IPS-18a (cell line): ENCODE measurements around the gene FYCO1.

Experiments
- H3K27ac ChIP-seq: one replicate; pipeline ENCODE4 v1.5.1; 2013; ENCODE audit warnings: low read length
- H3K27me3 ChIP-seq: one replicate; pipeline ENCODE4 v1.6.1; 2013; ENCODE audit warnings: mild to moderate bottlenecking, low read length; ENCODE audit not compliant: control insufficient read depth, insufficient read depth
- H3K36me3 ChIP-seq: one replicate; pipeline ENCODE4 v1.6.1; 2013; ENCODE audit warnings: low read depth, low read length; ENCODE audit not compliant: control insufficient read depth
- H3K4me1 ChIP-seq: one replicate; pipeline ENCODE4 v1.6.1; 2013; ENCODE audit warnings: low read depth, low read length; ENCODE audit not compliant: control insufficient read depth
- H3K4me3 ChIP-seq: one replicate; pipeline ENCODE4 v1.5.1; 2013; ENCODE audit warnings: low read length
- H3K9ac ChIP-seq: one replicate; pipeline ENCODE4 v1.6.1; 2013; ENCODE audit warnings: mild to moderate bottlenecking, low read length, moderate library complexity
- H3K9me3 ChIP-seq: one replicate; pipeline ENCODE4 v1.6.1; 2013; ENCODE audit warnings: low read depth, low read length; ENCODE audit not compliant: control insufficient read depth

The FYCO1 gene

DNA sequence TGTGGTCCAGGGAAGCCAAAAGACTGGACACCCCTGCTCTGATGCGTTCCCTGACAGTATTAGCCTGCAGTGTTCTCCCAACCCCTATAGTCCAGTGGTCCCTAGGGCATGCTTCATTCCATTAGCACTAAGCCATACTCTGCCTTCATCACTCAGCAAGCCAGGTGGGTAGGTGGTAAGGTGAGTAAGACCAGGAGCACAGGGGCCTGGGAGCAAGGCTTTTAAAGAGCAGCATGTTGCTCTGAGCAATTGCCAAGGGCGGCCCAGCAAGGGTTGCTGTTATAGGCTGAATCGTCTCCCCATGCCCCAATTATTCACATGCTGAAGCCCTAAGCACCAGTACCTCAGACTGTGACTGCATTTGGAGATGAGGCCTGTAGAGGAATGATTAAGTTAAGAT, 41.3 kb downstream of the FYCO1 start:
- Histone ChIP-seq H3K4me3 (no peak overlapping the region), H3K36me3 (peaks cover 84% of the 10 kb centered on the region), H3K27ac (no peak overlapping the region), H3K27me3 (no peaks in the 10 kb centered on the region), H3K9ac (no peak overlapping the region), H3K9me3 (no peaks in the 10 kb centered on the region), H3K4me1 (no peaks in the 10 kb centered on the region)

DNA sequence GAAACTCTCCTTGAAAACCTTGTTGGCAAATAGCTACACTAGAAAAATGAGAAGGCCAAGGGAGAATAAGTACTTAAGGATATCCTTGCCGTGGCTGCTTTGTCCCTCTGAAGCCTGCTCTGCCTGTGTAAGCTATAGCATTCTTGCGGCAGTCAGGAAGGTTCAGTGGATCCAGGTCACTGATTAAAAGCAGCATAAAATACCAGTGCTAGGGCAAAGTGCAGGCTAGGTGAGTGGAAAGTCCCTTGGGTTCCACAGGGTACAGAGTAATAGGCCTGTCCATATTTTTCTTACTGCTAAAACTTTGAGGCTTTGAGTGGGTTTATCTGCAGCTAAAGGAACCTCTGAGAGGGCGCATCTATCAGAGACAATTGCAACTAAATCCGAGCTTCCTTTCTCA, 42.1 kb downstream of the FYCO1 start:
- H3K27me3 ChIP-seq: no peaks in the 10 kb centered on the region
- peaks cover 82% of the 10 kb centered on the region for H3K36me3 ChIP-seq
- H3K4me3 ChIP-seq: no peak overlapping the region
- H3K9me3 ChIP-seq: no peaks in the 10 kb centered on the region
- no peaks in the 10 kb centered on the region for H3K4me1 ChIP-seq
- H3K27ac ChIP-seq: no peak overlapping the region
- no peak overlapping the region for H3K9ac ChIP-seq

DNA sequence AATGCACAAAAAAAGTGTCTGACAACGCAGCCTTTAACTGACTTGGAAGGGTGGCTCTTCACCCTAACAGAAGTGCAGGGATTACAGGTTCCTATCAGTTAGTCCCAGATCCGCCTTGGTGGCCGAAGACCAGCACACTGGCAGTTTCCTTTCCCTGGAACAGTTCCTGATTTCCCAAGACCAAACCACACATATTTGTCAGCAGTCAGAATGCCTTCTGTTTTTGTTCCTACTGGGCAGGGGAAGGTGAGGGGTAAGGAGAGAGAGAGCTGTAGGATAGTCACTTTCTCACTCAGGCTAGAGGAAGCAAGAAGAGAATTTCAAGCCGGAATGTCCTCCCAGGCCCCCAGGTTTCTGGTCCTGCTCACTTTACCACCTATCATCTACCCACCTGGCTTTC, 43.2 kb downstream of the FYCO1 start:
- H3K4me1 ChIP-seq: no peaks in the 10 kb centered on the region
- no peak overlapping the region for H3K27ac ChIP-seq
- no peak overlapping the region for H3K4me3 ChIP-seq
- H3K36me3 ChIP-seq: peaks cover 80% of the 10 kb centered on the region
- no peaks in the 10 kb centered on the region for H3K9me3 ChIP-seq
- no peak overlapping the region for H3K9ac ChIP-seq
- no peaks in the 10 kb centered on the region for H3K27me3 ChIP-seq

DNA sequence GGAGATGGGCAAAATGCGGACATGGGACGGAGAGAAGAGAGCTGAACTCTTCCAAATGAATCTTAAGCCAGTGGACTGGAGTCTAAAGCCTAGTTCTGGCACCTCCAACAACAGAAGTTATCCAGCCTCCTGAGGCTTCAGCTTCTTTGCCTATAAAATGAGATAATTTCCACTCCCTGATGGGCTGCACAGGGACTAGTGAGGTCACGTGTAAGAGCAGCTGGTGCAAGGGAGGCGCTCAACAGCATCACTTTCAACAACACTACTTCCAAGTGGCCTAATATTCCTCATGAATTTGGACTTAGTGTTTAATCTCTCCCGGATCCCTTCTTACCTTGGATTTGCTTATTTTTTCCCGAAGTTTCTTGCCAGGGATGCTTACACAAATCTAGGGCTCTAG, 43.7 kb downstream of the FYCO1 start:
- Histone ChIP-seq H3K9ac (no peak overlapping the region), H3K27ac (no peak overlapping the region), H3K27me3 (no peaks in the 10 kb centered on the region), H3K4me1 (no peaks in the 10 kb centered on the region), H3K36me3 (peaks cover 82% of the 10 kb centered on the region), H3K9me3 (no peaks in the 10 kb centered on the region), H3K4me3 (no peak overlapping the region)

DNA sequence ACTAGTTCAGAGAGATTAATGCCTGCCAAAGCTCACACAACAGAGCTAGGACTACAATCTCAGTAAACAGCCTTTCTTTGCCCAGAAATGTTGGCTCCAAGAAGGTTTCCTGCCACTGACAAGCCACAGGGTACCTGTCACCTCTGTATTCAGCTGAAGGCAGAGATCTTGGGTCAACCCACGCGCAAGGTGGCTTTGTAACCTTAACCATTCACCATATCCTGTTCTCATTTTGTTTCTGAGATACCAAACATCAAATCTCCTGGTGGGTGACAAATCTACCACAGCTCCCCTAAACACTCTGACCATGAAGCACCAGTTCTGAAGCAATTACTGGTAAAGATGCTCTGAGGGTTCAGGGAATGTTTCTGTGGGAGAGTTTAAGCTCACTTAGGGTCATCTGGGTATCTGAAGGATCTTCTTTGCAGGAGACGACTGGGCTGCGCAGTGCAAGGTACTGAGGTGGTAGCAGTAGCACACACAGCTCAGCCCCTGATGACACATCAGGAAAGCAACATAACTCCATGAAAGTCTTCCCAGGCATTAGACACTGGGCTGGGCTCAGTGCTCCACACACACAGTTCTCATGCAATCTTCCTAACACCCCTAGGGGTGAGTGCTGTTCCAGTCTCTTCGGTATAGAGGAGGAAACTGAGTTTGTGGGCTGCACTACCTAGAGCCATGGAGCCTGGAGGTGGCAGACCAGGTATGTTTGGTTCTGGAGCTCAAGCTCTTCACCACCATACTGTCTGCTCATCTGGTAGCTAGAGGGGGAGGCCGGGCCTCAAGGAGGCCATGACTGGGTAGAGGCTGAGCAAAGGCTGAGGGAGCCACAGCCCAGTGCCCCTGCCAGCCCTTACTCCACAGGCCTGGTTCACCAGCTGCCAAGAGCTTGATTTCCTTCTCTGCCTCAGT, 44.7 kb downstream of the FYCO1 start:
- H3K9ac ChIP-seq: no peak overlapping the region
- H3K9me3 ChIP-seq: no peaks in the 10 kb centered on the region
- H3K27ac ChIP-seq: no peak overlapping the region
- no peak overlapping the region for H3K4me3 ChIP-seq
- H3K36me3 ChIP-seq: peaks cover 83% of the 10 kb centered on the region
- no peaks in the 10 kb centered on the region for H3K27me3 ChIP-seq
- H3K4me1 ChIP-seq: no peaks in the 10 kb centered on the region

DNA sequence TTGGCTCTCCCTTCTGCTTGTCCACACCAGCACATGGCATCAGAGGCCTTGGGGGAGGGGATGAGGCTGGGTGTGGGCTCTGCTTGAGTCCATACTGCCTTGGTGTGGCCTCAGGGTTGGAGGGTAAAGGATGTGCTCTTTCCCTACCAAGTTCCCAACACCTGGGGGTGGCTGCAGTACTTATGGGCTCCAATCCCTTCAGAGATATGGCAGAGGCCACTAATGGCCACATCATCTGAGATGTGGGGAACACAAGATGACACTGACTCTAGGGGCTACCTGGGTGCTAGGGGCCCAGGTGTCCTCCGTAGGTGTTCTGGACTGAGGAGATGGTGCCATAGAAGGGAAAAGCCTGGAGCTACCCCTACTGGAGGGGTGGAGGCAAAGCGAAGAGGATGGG, 45.5 kb downstream of the FYCO1 start:
- Histone ChIP-seq H3K9ac (no peak overlapping the region), H3K4me1 (no peaks in the 10 kb centered on the region), H3K27ac (no peak overlapping the region), H3K4me3 (no peak overlapping the region), H3K9me3 (no peaks in the 10 kb centered on the region), H3K27me3 (no peaks in the 10 kb centered on the region), H3K36me3 (peaks cover 76% of the 10 kb centered on the region)

DNA sequence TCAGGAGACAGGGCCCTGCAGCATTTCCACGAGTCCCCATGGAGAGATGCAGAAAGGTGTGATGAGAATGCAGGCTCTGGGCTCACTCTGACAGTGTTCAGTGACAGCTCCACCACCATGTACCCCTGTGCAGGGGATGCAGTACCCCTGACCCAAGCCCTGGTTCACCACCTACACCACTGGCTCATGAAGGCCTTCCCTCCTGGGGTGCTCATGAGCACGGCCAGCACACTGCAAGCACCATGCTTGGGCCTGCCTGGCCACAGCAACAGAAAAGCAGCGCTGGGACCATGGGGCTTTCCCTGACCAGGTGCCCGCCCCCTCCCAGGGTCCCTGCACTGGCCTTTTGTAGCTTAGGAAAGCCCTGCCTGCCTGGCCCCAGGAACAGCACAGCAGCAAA, 46.2 kb downstream of the FYCO1 start:
- peaks cover 69% of the 10 kb centered on the region for H3K36me3 ChIP-seq
- no peak overlapping the region for H3K9ac ChIP-seq
- no peak overlapping the region for H3K27ac ChIP-seq
- H3K9me3 ChIP-seq: no peaks in the 10 kb centered on the region
- H3K4me1 ChIP-seq: no peaks in the 10 kb centered on the region
- no peak overlapping the region for H3K4me3 ChIP-seq
- H3K27me3 ChIP-seq: no peaks in the 10 kb centered on the region

DNA sequence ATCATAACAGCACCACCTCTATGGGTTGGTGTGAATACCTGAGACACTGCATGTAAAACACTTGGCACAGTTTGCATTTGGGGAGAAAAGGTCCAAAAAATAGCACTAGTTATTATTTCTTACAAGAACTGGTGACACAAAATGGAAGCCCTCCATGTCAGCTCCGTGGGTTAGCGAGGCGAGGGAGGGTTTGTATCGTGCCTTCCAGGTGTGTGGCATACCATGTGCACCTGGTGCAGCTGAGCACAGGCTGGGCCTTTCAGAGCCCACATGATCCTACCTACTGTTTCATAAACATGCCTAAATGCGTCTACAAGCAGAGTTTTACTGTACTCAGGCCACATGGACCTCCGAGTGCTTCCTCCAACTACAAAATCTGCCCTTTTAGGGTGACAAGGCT, 46.7 kb downstream of the FYCO1 start:
- Histone ChIP-seq H3K4me3 (no peak overlapping the region), H3K27me3 (no peaks in the 10 kb centered on the region), H3K27ac (no peak overlapping the region), H3K9me3 (no peaks in the 10 kb centered on the region), H3K36me3 (peaks cover 63% of the 10 kb centered on the region), H3K9ac (no peak overlapping the region), H3K4me1 (no peaks in the 10 kb centered on the region)

DNA sequence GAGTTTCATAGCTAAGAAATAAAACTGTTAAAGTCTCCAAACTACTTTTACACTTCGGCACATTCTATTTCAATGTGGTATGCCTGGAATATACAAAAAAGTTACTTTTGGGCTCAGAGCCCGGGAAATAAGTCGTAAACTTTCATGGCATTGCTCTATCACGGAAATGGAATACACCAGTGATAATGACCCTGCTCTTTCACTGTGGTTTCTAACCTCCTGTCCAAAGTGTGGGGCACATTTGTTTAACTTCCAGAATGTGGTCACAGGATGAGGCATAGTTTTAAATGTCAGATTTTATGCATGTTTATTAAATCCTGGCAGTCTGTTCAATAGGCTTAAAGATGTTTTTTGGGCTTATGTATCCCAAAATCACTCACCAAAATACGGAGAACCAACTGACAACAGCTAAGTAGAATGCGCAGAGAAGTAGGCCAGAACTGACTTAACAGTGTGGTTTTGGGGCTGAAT, 47.3 kb downstream of the FYCO1 start:
- Histone ChIP-seq H3K27ac (no peak overlapping the region), H3K9me3 (no peaks in the 10 kb centered on the region), H3K9ac (no peak overlapping the region), H3K4me3 (no peak overlapping the region), H3K36me3 (peaks cover 58% of the 10 kb centered on the region), H3K27me3 (no peaks in the 10 kb centered on the region), H3K4me1 (no peaks in the 10 kb centered on the region)

DNA sequence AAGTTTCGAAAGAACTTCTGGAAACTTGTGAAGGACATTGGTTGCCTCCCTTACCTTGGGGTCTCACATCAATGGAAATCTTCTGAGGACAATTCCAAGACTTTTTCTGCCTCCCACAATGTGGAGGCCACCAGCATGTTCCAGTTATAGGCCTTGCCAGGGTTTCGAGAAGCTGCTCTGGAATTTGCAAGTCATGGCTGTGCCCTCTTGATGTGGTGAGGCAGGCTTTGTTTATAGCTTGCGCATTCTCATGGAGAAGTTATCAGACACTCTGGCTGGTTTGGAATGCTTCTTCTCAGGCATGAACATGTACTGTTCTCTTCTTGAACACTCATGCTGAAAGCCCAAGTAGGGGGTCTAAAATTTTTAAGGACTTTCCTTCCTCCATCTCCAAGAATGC, 48.3 kb downstream of the FYCO1 start:
- H3K36me3 ChIP-seq: peaks cover 49% of the 10 kb centered on the region
- no peak overlapping the region for H3K4me3 ChIP-seq
- no peak overlapping the region for H3K27ac ChIP-seq
- no peak overlapping the region for H3K9ac ChIP-seq
- no peaks in the 10 kb centered on the region for H3K27me3 ChIP-seq
- no peaks in the 10 kb centered on the region for H3K9me3 ChIP-seq
- no peaks in the 10 kb centered on the region for H3K4me1 ChIP-seq

DNA sequence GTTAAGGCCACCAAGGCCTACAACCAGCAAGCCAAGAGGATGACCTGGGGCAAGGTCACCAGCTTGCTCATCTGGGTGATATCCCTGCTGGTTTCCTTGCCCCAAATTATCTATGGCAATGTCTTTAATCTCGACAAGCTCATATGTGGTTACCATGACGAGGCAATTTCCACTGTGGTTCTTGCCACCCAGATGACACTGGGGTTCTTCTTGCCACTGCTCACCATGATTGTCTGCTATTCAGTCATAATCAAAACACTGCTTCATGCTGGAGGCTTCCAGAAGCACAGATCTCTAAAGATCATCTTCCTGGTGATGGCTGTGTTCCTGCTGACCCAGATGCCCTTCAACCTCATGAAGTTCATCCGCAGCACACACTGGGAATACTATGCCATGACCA, 48.7 kb downstream of the FYCO1 start:
- Histone ChIP-seq H3K4me3 (no peak overlapping the region), H3K9ac (no peak overlapping the region), H3K36me3 (peaks cover 45% of the 10 kb centered on the region), H3K9me3 (no peaks in the 10 kb centered on the region), H3K4me1 (no peaks in the 10 kb centered on the region), H3K27ac (no peak overlapping the region), H3K27me3 (no peaks in the 10 kb centered on the region)

DNA sequence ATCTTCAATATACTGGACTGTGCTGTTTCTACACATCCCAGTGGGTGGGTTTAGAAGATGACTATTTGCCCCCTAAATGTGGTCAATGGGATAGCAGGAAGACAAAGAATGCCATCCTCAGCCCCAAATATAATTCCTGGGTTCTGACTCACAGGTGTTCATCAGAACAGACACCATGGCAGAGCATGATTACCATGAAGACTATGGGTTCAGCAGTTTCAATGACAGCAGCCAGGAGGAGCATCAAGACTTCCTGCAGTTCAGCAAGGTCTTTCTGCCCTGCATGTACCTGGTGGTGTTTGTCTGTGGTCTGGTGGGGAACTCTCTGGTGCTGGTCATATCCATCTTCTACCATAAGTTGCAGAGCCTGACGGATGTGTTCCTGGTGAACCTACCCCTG, 49.3 kb downstream of the FYCO1 start:
- Histone ChIP-seq H3K4me3 (no peak overlapping the region), H3K9me3 (no peaks in the 10 kb centered on the region), H3K27me3 (no peaks in the 10 kb centered on the region), H3K9ac (no peak overlapping the region), H3K27ac (no peak overlapping the region), H3K36me3 (peaks cover 39% of the 10 kb centered on the region), H3K4me1 (no peaks in the 10 kb centered on the region)
